Measurements from ENCODE around the gene MYT1.

DNA sequence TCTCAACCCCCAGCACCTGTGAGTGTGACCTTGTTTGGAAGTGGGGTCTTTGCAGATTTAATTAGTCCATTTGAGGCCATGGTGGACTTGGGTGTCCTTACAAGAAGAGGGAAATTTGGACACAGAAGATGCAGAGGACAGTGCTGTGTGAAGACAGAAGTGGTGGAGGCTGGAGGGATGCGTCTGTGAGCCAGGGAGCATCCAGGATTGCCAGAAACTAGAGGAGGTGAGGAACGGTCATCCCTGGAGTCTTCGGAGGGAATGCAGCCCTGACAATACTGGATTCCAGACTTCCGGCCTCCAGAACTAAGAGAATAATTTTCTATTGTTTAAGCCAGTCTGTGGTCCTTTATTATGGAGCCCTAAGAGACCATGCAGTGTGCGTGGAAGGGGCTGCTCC is 34.0 kb upstream of the MYT1 start:
- no peak for TF ChIP-seq EP300 (IDR thresholded peaks at IDR 0.05)
- TF ChIP-seq CTCF (IDR thresholded peaks at IDR 0.05), result no peak
- no peak for TF ChIP-seq POLR2AphosphoS5 (IDR thresholded peaks at IDR 0.05)
